CD4-positive, alpha-beta T cell treated with Interleukin-6 at 100 ng/mL for 8 hours (primary cell): ENCODE results near the gene AGPS.
"Not testable (repeated sequence)": the region's sequence is repeated elsewhere in the genome, so short reads cannot be mapped to it uniquely, and the experiment has no call there.

Experiments used
- DNase-seq: peaks from one replicate; pipeline ENCODE4 v3.0.0-alpha.2; 2020; ENCODE audit warnings: mixed read lengths, low spot score

AGPS gene

GRCh38 chr2:177530561-177530960, 138.0 kb downstream of the AGPS start:
- no peak for DNase-seq

GRCh38 chr2:177531706-177532105, 139.1 kb downstream of the AGPS start:
- DNase-seq: no peak

GRCh38 chr2:177532567-177532966, 140.0 kb downstream of the AGPS start:
- no peak for DNase-seq

- no peak for DNase-seq
Observed at GRCh38 chr2:177533253-177533652, 140.7 kb downstream of the AGPS start.

GRCh38 chr2:177535000-177535399, 142.4 kb downstream of the AGPS start:
- DNase-seq: no peak

- DNase-seq: no peak
Observed at GRCh38 chr2:177535958-177536504, 143.5 kb downstream of the AGPS start.

- no peak for DNase-seq
Observed at GRCh38 chr2:177537213-177537612, 144.6 kb downstream of the AGPS start.

GRCh38 chr2:177537636-177538035, 145.1 kb downstream of the AGPS start:
- no peak for DNase-seq

GRCh38 chr2:177538323-177538722, 145.8 kb downstream of the AGPS start:
- DNase-seq: no peak

- no peak for DNase-seq
Observed at GRCh38 chr2:177540283-177540682, 147.7 kb downstream of the AGPS start.

GRCh38 chr2:177541258-177541991, 148.9 kb downstream of the AGPS start:
- DNase-seq: no peak

- no peak for DNase-seq
Observed at GRCh38 chr2:177542396-177542795, 149.8 kb downstream of the AGPS start.

GRCh38 chr2:177543007-177543760, 150.6 kb downstream of the AGPS start:
- no peak for DNase-seq

- DNase-seq: no peak
Observed at GRCh38 chr2:177545143-177545542, 152.6 kb downstream of the AGPS start.

- no peak for DNase-seq
Observed at GRCh38 chr2:177545981-177546585, 153.5 kb downstream of the AGPS start.

- no peak for DNase-seq
Observed at GRCh38 chr2:177547122-177547521, 154.5 kb downstream of the AGPS start.

- no peak for DNase-seq
Observed at GRCh38 chr2:177547772-177548171, 155.2 kb downstream of the AGPS start.

- no peak for DNase-seq
Observed at GRCh38 chr2:177548636-177549035, 156.1 kb downstream of the AGPS start.

GRCh38 chr2:177549171-177549570, 156.6 kb downstream of the AGPS start:
- DNase-seq: no peak

GRCh38 chr2:177550264-177551200, 158.0 kb downstream of the AGPS start:
- no peak for DNase-seq

GRCh38 chr2:177551360-177551759, 158.8 kb downstream of the AGPS start:
- not testable (repeated sequence) for DNase-seq

- DNase-seq: no peak
Observed at GRCh38 chr2:177551989-177552421, 159.4 kb downstream of the AGPS start.
